Subcutaneous adipose tissue (tissue), 4 donors: ENCODE data around the gene SYNGR3. TPM values are rescaled to one million over a fixed set of nuclear protein-coding genes. Genes with fewer than 3 reads are reported as not detected.

ENCODE experiments used
- CTCF ChIP-seq: fragments of 450-650 bp; IDR thresholded peaks from one replicate; pipeline ENCODE4 v1.5.1; 2016; ENCODE audit warnings: low read depth, mild to moderate bottlenecking, control low read depth, antibody characterized with exemption, moderate library complexity
- total RNA-seq, 4 donors: library from RNA; depleted of rRNA; stranded (reverse); fragments of >200 nt; gene quantifications; one replicate each; pipeline ENCODE4 v1.1.0, GENCODE V29; 2016

Gene SYNGR3
- total RNA-seq, 4 donors from 2014 or later: not detected

DNA sequence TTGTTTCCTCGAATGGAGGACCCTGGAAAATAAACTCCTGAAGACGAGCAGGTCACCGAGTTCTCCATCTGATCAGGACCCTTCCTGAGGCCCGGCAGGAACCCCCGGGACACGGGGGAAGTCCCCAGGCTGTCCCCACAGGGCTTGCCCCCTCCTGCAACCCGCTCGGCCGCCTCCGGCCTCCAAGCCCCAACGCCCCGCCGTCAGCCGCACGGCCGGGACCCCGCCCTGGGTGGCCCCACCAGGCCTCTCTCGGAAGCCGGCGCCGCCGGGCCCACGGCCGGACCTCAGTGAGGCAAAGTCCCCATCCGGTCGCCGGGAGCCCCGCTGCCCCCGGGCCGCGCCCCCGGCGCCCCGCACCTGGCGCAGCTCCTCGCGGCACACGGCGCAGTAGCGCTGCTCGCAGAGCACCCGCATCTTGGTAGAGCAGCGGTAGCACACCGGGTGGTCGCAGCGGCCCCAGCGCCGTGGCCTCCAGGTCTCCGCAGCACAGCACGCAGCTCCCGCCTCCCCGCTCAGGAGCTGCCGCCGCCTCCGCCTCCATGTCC lies 19.5 kb downstream of the SYNGR3 start:
- TF ChIP-seq CTCF: no peak

DNA sequence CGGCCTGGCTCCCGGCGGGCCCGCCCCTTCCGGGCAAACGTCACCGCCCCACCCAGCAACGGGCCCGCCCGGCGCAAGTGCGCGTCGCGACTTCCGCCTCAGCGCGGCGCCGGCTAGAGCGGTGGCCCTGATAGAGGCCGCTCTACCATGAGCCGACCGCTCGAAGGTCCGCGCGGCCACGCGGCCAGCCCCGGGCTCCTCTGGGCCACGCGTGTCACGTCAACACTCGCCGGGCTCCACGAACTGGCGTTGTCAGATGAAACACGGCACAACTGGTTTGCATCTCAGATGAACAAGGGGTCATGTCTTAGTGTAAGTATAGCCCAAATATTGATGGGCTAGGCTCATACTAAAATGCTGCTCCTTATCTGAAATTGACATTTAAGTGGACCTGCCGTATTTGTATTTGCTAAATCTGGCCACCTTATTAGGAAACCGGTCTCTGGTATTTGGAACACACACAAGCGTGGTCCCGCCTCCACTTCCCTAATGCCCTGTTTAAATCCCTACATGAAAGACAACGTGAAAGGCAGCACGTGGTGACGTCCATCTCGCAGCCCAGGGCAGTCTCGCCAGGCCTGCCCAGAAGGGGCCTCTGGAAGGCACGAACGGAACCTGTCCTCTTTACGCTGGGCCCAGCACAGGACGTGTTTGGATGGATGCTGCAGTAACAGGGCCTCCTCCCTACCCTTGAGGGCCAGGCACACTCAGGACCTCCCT lies 20.2 kb downstream of the SYNGR3 start, which contains the start of gene ZNF598:
Gene ZNF598 (minus strand): TSS at position 31 of the 720 bp plus-strand sequence.
- TF ChIP-seq CTCF: no peak

DNA sequence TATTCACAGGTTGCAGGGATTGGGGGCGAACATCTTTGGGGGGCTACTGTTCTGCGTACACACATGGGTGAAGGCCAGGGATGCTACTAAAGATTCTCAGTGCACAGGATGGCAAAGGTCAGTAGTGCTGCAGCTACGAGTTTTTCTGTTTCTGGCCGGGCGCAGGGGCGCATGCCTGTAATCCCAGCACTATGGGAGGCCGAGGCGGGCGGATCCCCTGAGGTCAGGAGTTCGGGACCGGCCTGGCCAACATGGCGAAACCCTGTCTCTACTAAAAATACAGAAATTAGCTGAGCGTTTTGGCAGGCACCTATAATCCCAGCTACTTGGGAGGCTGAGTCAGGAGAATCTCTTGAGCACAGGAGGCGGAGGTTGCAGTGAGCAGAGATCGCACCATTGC lies 23.8 kb downstream of the SYNGR3 start:
- TF ChIP-seq CTCF: no peak

DNA sequence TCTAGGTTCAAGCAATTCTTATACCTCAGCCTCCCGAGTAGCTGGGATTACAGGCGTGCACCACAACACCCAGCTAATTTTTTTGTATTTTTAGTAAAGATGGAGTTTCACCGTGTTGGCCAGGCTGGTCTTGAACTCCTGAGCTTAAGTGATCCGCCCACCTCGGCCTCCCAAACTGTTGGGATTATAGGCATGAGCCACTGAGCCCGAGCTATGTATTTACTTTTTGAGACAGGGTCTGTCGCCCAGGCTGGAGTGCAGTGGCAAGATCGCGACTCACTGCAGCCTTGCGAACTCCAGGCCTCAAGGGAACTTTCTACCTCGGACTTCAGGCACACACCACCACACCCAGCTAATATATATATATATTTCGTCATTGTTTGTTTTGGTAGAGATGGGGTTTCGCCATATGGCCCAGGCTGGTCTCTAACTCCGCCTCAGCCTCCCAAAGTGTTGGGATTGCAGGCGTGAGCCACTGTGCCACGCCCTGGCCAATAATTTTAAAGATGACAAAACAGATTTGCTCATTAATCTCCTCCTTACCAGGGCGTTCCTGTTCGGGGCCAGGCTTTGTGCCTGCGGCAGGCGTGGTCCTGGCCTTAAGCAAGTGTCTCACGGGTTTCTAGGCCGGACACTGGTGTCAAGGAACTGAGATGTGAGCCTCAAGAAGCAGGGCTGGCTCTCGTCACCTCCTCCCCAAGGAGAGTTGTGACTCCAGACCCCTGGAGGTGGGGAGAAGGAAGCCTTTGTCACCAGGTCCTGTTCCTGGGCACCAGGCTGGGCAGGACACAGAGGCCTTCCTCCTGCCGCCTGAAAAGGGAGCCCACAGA lies 25.6 kb downstream of the SYNGR3 start:
- TF ChIP-seq CTCF: no peak

DNA sequence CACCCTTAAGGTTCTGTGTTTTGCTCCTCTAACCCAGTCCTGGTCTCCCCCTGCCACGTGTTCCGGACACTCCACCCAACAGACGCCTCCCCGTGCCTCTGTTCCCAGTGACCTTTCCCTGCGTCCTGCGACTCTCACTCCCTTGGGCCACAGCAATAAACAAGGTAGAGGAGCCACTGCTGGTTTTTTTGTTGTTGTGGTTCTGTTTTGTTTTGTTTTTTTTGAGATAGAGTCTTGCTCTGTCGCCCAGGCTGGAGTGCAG lies 26.1 kb downstream of the SYNGR3 start:
- TF ChIP-seq CTCF: no peak

GRCh38 chr16:2016407-2016922 lies 26.7 kb downstream of the SYNGR3 start:
- no peak for TF ChIP-seq CTCF

- TF ChIP-seq CTCF: no peak
Observed at GRCh38 chr16:2019518-2019920, 29.7 kb downstream of the SYNGR3 start, which contains the start of gene NPW. Gene NPW, plus strand, starts transcription at chr16:2019785.
